ENCODE measurements around the gene SLTM. TPM values are rescaled to one million over a fixed set of nuclear protein-coding genes. Genes with fewer than 3 reads are reported as not detected.
"Not testable (repeated sequence)": the region's sequence is repeated elsewhere in the genome, so short reads cannot be mapped to it uniquely, and the experiment has no call there.

SLTM gene
- total RNA-seq, 1 donor from 2014 or later, result 68.6 TPM

GRCh38 chr15:58929891-58930416, 3.5 kb downstream of the SLTM start:
- no peak for DNase-seq (ENCODE audit: extremely low read depth, low read depth, low spot score)

- DNase-seq (ENCODE audit: extremely low read depth, low read depth, low spot score), result no peak
Observed at GRCh38 chr15:58926823-58927222, 6.7 kb downstream of the SLTM start.

DNA sequence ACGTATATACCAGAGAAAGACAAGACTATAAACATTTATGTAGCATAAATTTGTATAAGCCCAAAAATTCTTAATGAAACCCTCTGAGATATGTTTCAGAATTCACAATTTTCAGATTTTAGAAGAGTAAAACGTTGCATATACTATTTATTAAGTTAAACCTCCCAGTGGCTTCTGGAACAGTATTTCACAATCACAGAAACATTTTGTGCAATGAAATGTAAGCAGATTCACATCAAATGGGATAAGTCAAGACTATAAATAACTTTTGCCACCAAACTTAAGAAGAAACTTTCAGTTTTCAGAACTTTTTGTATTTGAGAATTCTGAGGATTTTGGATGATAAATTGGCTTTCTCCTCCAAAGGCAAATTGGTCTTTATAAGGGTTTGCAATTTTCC, 9.2 kb downstream of the SLTM start:
- DNase-seq (ENCODE audit: extremely low read depth, low read depth, low spot score), result no peak

DNA sequence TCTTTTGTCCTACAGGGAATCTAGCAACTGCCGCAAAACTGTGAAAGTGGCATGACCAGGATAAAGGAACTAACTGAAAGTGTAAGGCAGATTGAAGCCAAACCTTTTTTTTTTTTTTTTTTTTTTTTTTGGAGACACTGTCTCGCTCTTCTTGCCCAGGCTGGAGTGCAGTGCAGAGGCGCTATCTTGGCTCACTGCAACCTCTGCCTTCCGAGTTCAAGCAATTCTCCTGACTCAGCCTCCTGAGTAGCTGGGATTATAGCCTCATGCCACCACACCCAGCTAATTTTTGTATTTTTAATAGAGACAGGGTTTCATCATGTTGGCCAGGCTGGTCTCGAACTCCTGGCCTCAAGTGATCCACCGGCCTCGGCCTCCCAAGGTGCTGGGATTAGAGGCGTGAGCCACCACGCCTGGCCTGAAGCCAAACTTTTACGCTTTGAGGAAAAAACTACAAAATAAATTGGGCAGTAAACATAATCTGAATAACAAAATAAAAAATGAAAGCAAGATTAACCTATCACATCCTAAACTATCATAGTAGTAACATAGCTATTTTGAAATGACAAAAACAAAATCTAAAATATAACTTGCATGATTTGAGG, 9.7 kb downstream of the SLTM start:
- no peak for DNase-seq (ENCODE audit: extremely low read depth, low read depth, low spot score)

DNA sequence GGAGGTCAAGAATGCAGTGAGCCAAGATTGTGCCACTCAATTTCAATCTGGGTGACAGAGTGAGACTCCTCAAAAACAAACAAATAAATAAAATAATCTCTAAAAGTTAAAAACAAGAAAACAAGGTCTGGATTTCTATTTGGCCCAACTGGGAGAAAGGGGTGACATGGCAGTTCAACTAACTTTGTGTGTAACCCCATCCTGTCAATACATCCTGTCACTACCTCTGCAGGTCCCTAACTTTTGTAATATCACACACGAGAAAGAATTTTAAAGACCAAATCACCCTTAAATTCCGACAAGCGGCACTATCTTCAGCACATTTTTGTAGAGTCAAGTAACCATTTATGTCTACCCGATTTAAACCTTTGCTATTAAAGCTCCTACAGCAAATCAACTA, 10.2 kb downstream of the SLTM start:
- no peak for DNase-seq (ENCODE audit: extremely low read depth, low read depth, low spot score)

DNA sequence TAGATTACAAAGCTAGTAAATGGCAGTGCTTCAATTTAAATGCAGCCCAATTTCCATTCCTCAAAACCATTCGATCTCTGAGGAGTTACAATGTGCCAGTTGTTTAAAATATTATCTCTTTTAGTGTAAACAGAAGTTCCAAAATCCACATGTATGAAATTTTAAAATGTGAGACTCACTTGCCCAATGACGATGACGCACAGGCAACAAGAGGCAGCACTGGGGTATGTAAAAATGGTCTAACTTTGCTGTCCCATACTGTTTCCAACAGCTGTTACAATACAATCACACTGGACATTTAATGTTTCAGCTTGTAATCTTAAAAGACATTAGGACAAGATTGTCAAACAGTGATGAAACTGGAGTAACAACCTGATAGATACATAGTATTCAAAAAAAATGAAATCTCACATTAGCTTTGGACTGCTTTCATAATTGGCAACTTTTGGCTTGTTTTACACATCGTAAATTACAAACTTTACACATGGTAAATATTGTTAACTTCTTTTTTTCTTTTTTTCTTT, 12.2 kb downstream of the SLTM start:
- DNase-seq (ENCODE audit: extremely low read depth, low read depth, low spot score), result no peak

DNA sequence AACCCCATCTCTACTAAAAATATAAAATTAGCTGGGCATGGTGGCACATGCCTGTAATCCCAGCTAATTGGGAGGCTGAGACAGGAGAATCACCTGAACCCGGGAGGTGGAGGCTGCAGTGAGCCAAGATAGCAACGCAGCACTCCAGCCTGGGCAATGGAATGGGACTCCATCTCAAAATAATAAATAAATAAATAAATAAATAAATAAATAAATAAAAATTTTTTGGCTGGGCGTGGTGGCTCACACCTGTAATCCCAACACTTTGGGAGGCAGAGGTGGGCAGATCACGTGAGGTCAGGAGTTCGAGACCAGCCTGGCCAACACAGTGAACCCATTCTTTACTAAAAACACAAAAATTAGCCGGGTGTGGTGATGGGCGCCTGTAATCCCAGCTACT, 13.0 kb downstream of the SLTM start:
- DNase-seq (ENCODE audit: extremely low read depth, low read depth, low spot score), result not testable (repeated sequence)

GRCh38 chr15:58919232-58919631, 14.2 kb downstream of the SLTM start:
- DNase-seq (ENCODE audit: extremely low read depth, low read depth, low spot score), result no peak

DNA sequence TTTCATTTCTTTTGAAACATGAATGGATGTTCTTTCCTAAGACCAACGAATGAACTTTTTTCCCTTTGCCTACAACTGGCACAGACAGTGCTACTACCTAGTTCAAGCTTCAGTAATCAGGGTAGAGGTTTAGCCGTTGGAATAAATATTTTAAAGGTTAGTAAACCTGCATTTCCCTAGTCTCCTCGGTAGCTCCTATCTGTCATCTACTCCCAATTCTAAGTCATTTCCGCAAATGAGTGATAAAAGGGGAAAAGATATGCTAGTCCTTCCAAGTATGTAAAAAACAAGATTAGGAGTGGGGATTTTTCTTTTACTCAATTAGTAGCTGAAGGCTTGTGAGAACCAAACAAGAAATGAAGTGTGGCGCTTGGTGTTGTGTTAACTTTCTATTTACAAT, 15.2 kb downstream of the SLTM start:
- no peak for DNase-seq (ENCODE audit: extremely low read depth, low read depth, low spot score)

DNA sequence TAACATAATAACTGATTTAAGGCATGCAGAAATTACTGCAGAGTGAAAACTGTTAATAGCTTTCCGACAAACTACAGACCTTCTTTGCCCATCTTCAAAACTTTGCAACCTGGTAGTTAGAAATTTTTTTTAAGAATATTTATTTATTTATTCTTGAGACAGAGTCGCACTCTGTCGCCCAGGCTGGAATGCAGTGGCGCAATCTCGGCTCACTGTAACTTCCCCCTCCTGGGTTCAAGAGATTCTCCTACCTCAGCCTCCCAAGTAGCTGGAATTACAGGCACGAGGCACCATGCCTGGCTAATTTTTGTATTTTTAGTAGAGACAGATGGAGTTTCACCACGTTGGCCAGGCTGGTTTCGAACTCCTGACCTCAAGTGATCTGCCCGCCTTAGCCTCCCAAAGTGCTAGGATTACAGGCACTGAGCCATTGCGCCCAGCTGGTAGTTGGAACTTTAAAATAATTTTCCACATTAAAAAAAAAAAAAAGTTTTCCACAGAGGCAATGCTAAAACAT, 15.8 kb downstream of the SLTM start:
- DNase-seq (ENCODE audit: extremely low read depth, low read depth, low spot score), result not testable (repeated sequence)

GRCh38 chr15:58916962-58917361, 16.5 kb downstream of the SLTM start:
- DNase-seq (ENCODE audit: extremely low read depth, low read depth, low spot score), result no peak

- no peak for DNase-seq (ENCODE audit: extremely low read depth, low read depth, low spot score)
Observed at GRCh38 chr15:58910456-58910855, 23.0 kb downstream of the SLTM start.

DNA sequence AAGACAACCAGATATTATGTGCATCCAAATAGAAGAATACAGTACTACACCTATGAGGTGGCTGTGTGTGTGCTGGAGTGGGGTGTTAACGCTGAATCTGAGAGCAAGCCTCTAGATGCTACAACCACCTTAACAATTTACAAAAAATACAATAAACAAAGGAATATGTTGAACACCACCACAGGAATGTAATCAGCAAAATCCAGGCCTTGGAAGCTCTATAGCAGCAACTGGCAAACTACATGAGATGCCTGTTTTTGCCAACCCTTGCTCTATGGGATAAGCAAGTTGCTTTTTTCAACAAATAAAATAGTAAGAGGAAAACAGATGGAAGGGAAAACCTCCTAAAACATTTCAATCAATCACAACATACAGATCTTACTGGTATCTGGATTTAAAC, 23.9 kb downstream of the SLTM start:
- DNase-seq (ENCODE audit: extremely low read depth, low read depth, low spot score), result no peak

- DNase-seq (ENCODE audit: extremely low read depth, low read depth, low spot score), result no peak
Observed at GRCh38 chr15:58908550-58909309, 24.7 kb downstream of the SLTM start.

DNA sequence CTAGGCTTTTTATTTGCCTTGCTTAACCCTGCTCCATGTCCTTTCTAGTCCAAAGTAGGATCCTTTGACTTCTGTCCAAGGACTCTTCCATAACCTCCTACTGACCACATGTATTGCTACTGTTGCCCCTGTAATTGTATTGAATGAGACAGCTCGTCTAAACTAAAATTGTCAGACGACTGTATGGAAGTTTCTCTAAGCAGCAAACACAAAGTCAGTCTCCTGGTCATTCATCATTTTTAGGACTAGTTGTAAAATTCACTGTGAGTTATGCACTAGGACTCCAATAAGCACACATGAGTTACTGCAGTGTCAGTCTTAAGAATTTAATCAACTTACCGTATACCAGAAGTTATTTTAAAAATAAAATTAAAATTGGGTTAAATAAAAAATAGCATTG, 32.8 kb downstream of the SLTM start:
- no peak for DNase-seq (ENCODE audit: extremely low read depth, low read depth, low spot score)

DNA sequence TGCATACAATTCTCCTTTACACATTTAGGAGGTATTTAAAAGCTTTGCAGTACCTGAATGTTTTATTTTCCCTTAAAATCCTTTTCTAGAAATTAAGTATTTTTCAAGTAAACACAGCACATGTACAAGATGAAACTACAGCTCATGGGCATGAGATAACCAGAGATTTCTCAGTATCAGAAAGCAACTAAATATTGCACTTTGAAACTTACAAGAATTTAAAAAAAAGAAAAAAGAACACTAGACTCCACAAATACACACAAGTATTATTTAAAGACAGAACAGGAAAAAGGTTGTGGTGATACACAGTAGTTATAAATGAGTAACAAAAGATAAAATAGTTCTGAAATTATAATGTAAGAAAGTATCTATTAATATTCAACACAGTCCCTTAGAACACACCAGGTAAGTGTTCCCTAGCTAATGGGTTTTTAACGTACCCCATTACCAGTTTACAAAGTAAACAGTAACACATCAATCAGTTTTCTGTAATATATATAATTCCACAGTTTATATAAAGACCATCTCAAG, 35.3 kb downstream of the SLTM start:
- DNase-seq (ENCODE audit: extremely low read depth, low read depth, low spot score), result no peak

DNA sequence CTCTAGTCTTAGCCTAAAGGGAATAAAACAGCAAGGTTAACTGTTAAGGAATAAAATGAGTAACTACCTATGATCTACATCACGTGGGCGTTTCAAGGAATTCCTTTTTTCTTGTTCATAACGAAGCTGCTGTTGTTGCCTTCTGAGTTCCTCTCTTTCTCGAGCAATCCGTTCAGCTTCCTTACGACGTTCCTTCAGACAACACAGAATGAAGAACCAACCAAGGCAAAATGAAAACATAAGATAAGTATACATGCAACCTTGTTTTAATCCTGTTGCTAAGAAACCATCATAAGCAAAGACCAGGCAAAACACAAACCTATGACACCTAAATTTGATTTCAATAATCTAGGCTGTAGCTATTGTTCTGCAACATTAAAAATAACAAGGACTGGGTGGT, 44.1 kb downstream of the SLTM start:
- no peak for DNase-seq (ENCODE audit: extremely low read depth, low read depth, low spot score)

- no peak for DNase-seq (ENCODE audit: extremely low read depth, low read depth, low spot score)
Observed at GRCh38 chr15:58886921-58887320, 46.6 kb downstream of the SLTM start.

GRCh38 chr15:58883926-58884325, 49.6 kb downstream of the SLTM start:
- not testable (repeated sequence) for DNase-seq (ENCODE audit: extremely low read depth, low read depth, low spot score)

DNA sequence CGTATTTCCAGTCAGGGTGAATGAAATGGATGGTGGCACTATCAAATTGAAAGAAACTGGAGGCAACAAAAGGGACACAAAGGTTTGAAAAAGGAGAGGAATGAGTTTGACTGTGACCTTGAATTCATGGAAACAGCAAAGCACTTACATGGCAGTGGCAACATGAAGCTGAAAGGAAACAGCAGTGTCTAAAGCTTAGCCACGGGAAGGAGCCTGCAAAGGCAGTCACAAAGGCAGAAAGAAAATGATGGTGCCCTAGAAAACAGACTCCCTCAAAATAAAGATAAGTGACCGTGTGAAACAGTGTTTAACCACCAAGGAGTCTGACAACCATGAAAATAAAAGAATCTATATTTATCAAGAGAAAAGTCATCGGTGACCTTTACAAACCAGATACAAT, 51.2 kb downstream of the SLTM start:
- no peak for DNase-seq (ENCODE audit: extremely low read depth, low read depth, low spot score)

DNA sequence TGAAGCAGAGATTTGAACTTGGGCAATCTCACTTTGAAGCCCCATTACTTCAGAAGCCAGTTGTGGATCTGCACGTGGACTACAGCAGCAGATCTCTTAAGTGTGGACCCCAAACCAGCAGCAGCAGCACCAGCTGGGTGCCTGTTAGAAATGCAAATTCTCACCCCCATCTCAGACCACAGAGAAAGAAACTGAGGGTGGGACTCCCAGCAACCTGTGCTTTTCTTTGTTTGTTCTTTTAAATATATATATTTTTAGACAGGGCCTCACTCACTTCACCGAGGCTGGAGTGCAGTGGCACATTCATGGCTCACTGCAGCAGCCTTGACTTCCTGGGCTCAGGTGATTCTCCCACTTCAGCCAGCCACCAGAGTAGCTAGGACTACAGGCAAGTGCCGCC, 53.2 kb downstream of the SLTM start:
- DNase-seq (ENCODE audit: extremely low read depth, low read depth, low spot score), result no peak

Data from glomerular endothelial cell (primary cell).